H1 (cell line): ENCODE data around the gene THAP9. TPM values are rescaled to one million over a fixed set of nuclear protein-coding genes. Genes with fewer than 3 reads are reported as not detected.

Experiments
- CTCF ChIA-PET: fragments of 300-600 bp; sonication (Branson Sonifier 250); formaldehyde crosslinking; loops from one replicate; lab custom pipeline; 2021; ENCODE audit not compliant: partially characterized antibody; lab: Charles Lee
- POLR2A ChIA-PET: fragments of 300-600 bp; sonication (Branson Sonifier 250); formaldehyde crosslinking; loops from one replicate; lab custom pipeline; 2021; ENCODE audit warnings: inconsistent platforms; ENCODE audit not compliant: partially characterized antibody; lab: Charles Lee
- DNase-seq, 2 experiments: peaks; one replicate each; pipeline versions ENCODE4 v3.0.0 to v3.0.0-alpha.2; 2010 to 2022; ENCODE audit warnings: low spot score in 2 of 2, low read depth in 1 of 2, mixed read lengths in 1 of 2
- FAIRE-seq: peaks from 2 replicates; lab custom pipeline; 2011; peaks lifted over from hg19 to GRCh38; lab: Jason Lieb, UNC
- H2AFZ ChIP-seq: 2 replicates; pipeline ENCODE4 v1.8.1; 2012; ENCODE audit warnings: low read length, inconsistent platforms
- H2AK5ac ChIP-seq: 2 replicates; pipeline ENCODE4 v1.6.1; 2013; ENCODE audit warnings: low read depth, low read length
- H2BK120ac ChIP-seq: replicated peaks from 2 replicates; pipeline ENCODE3; 2013; ENCODE audit warnings: low read depth, low read length, inconsistent platforms
- H2BK12ac ChIP-seq: 2 replicates; pipeline ENCODE4 v1.6.1; 2013; ENCODE audit warnings: low read depth, low read length
- H2BK15ac ChIP-seq: 2 replicates; pipeline ENCODE4 v1.6.1; 2013; ENCODE audit warnings: low read length
- H2BK20ac ChIP-seq: 2 replicates; pipeline ENCODE4 v1.6.1; 2013; ENCODE audit warnings: low read length
- H2BK5ac ChIP-seq: 2 replicates; pipeline ENCODE4 v1.6.1; 2013; ENCODE audit warnings: low read depth, low read length
- H3K14ac ChIP-seq: 2 replicates; pipeline ENCODE4 v1.6.1; 2013; ENCODE audit warnings: inconsistent platforms; ENCODE audit not compliant: insufficient read length
- H3K18ac ChIP-seq: 2 replicates; pipeline ENCODE4 v1.6.1; 2013; ENCODE audit warnings: low read length; ENCODE audit errors: extremely low read depth
- H3K23ac ChIP-seq: 2 replicates; pipeline ENCODE4 v1.6.1; 2013; ENCODE audit warnings: inconsistent platforms; ENCODE audit not compliant: insufficient read length
- H3K23me2 ChIP-seq: 2 replicates; pipeline ENCODE4 v1.6.1; 2013; ENCODE audit warnings: low read depth, low read length
- H3K27ac ChIP-seq: 2 replicates; pipeline ENCODE4 v1.6.1; 2011; ENCODE audit warnings: low read depth, low read length, inconsistent platforms
- H3K27me3 ChIP-seq, 4 experiments: replicated peaks in 1 of 4; 1 replicate in 1 of 4; 2 replicates in 3 of 4; pipeline versions ENCODE4 v1.6.1 to v1.8.1; 2011 to 2013; ENCODE audit warnings: low read length in 3 of 4, mild to moderate bottlenecking in 3 of 4, inconsistent platforms in 2 of 4, mixed read lengths in 2 of 4, moderate library complexity in 1 of 4; ENCODE audit not compliant: control insufficient read depth in 3 of 4, insufficient read depth in 3 of 4; ENCODE audit errors: extremely low read depth in 1 of 4
- H3K36me3 ChIP-seq, 4 experiments: 2 replicates each; pipeline versions ENCODE4 v1.6.1 to v1.8.1; 2011 to 2013; ENCODE audit warnings: mild to moderate bottlenecking in 4 of 4, low read length in 3 of 4, moderate library complexity in 2 of 4, control low read depth in 1 of 4, inconsistent platforms in 1 of 4; ENCODE audit not compliant: insufficient read depth in 4 of 4, control insufficient read depth in 2 of 4
- H3K4ac ChIP-seq: replicated peaks from 2 replicates; pipeline ENCODE3; 2013; ENCODE audit warnings: low read length, low read depth, mixed read lengths, inconsistent platforms; ENCODE audit not compliant: insufficient read length
- H3K4me1 ChIP-seq, 4 experiments: replicated peaks in 1 of 4; 1 replicate in 1 of 4; 2 replicates in 3 of 4; pipeline versions ENCODE4 v1.6.1 to v1.8.1; 2011 to 2013; ENCODE audit warnings: low read length in 3 of 4, inconsistent platforms in 2 of 4, mixed read lengths in 1 of 4; ENCODE audit not compliant: insufficient read depth in 4 of 4, control insufficient read depth in 3 of 4
- H3K4me2 ChIP-seq, 2 experiments: 2 replicates each; pipeline versions ENCODE4 v1.6.1 to v1.8.1; 2011 to 2013; ENCODE audit warnings: low read depth in 2 of 2, low read length in 2 of 2, control low read depth in 1 of 2, inconsistent platforms in 1 of 2, mild to moderate bottlenecking in 1 of 2; ENCODE audit not compliant: insufficient read depth in 1 of 2
- H3K4me3 ChIP-seq, 4 experiments: fragments of 200-600, 300-600 bp in 1 of 4; sonication (generic), shearing (Covaris generic), sonication (Bioruptor Twin) in 1 of 4; 2 replicates each; pipeline versions ENCODE4 v1.5.1 to v1.8.1; 2011 to 2016; ENCODE audit warnings: low read length in 4 of 4, low read depth in 3 of 4, control low read depth in 2 of 4, inconsistent platforms in 2 of 4, mild to moderate bottlenecking in 2 of 4, mixed read lengths in 1 of 4, moderate library complexity in 1 of 4; ENCODE audit not compliant: insufficient read depth in 2 of 4; ENCODE audit errors: extremely low read depth in 1 of 4
- H3K56ac ChIP-seq: replicated peaks from 2 replicates; pipeline ENCODE3; 2013; ENCODE audit warnings: low read depth, mild to moderate bottlenecking, mixed read lengths, low read length, inconsistent platforms; ENCODE audit not compliant: insufficient read length
- H3K79me1 ChIP-seq: 2 replicates; pipeline ENCODE4 v1.6.1; 2013; ENCODE audit warnings: low read depth, low read length, control low read depth
- H3K79me2 ChIP-seq, 2 experiments: 2 replicates each; pipeline versions ENCODE4 v1.6.1 to v1.8.1; 2012 to 2013; ENCODE audit warnings: low read length in 2 of 2, mild to moderate bottlenecking in 2 of 2, inconsistent platforms in 1 of 2; ENCODE audit not compliant: insufficient read depth in 2 of 2, control insufficient read depth in 1 of 2
- H3K9ac ChIP-seq, 4 experiments: replicated peaks in 1 of 4; 1 replicate in 1 of 4; 2 replicates in 3 of 4; pipeline versions ENCODE4 v1.6.1 to v1.8.1; 2011 to 2013; ENCODE audit warnings: low read depth in 3 of 4, low read length in 3 of 4, control low read depth in 2 of 4, mild to moderate bottlenecking in 2 of 4, moderate library complexity in 2 of 4, inconsistent platforms in 1 of 4; ENCODE audit errors: extremely low read depth in 1 of 4
- H3K9me3 ChIP-seq, 2 experiments: 2 replicates each; pipeline versions ENCODE4 v1.6.1 to v1.8.1; 2012 to 2013; ENCODE audit warnings: mild to moderate bottlenecking in 2 of 2, moderate library complexity in 2 of 2, control low read depth in 1 of 2, inconsistent platforms in 1 of 2, low read depth in 1 of 2, low read length in 1 of 2, mixed read lengths in 1 of 2; ENCODE audit not compliant: insufficient read depth in 2 of 2
- H4K20me1 ChIP-seq, 2 experiments: replicated peaks in 1 of 2; 2 replicates each; pipeline versions ENCODE3 to v1.8.1; 2011 to 2013; ENCODE audit warnings: inconsistent platforms in 2 of 2, low read length in 2 of 2, mild to moderate bottlenecking in 1 of 2; ENCODE audit not compliant: insufficient read depth in 2 of 2, control insufficient read depth in 1 of 2
- H4K5ac ChIP-seq: 2 replicates; pipeline ENCODE4 v1.6.1; 2013; ENCODE audit warnings: low read length, low read depth, mixed read lengths, inconsistent platforms; ENCODE audit not compliant: insufficient read length
- H4K8ac ChIP-seq: 2 replicates; pipeline ENCODE4 v1.8.0; 2013; ENCODE audit warnings: mild to moderate bottlenecking, moderate library complexity, low read length, inconsistent platforms; ENCODE audit not compliant: insufficient read depth; ENCODE audit errors: extremely low read depth
- H4K91ac ChIP-seq: replicated peaks from 2 replicates; pipeline ENCODE3; 2013; ENCODE audit warnings: low read length, mixed read lengths, inconsistent platforms; ENCODE audit not compliant: insufficient read length
- BACH1 ChIP-seq: IDR thresholded peaks from 2 replicates; pipeline ENCODE4 v1.6.1; 2012; ENCODE audit warnings: low read length, improper control_type of control experiment
- CBX5 ChIP-seq: fragments of 300-800, 300-1000 bp; sonication (generic); IDR thresholded peaks from 2 replicates; pipeline ENCODE4 v1.7.1; 2016; ENCODE audit warnings: antibody characterized with exemption, low read length, low read depth
- CEBPB ChIP-seq: IDR thresholded peaks from 2 replicates; pipeline ENCODE4 v1.6.1; 2012; ENCODE audit warnings: low read depth, low read length
- CREB1 ChIP-seq: IDR thresholded peaks from 2 replicates; pipeline ENCODE4 v1.6.1; 2012; ENCODE audit warnings: inconsistent platforms
- JUND ChIP-seq: IDR thresholded peaks from 2 replicates; pipeline ENCODE4 v1.6.1; 2011; ENCODE audit warnings: mild to moderate bottlenecking, improper control_type of control experiment, low read length
- NANOG ChIP-seq: IDR thresholded peaks from 2 replicates; pipeline ENCODE4 v1.6.1; 2011; ENCODE audit warnings: low read length, low read depth, mild to moderate bottlenecking, inconsistent platforms; ENCODE audit not compliant: insufficient read depth, poor library complexity, severe bottlenecking
- POLR2A ChIP-seq, 2 experiments: IDR thresholded peaks; 1 replicate in 1 of 2; 2 replicates in 1 of 2; pipeline ENCODE4 v1.6.1; 2011; ENCODE audit warnings: low read depth in 2 of 2, low read length in 2 of 2, mild to moderate bottlenecking in 2 of 2; ENCODE audit errors: control extremely low read depth in 1 of 2
- RAD21 ChIP-seq, 2 experiments: IDR thresholded peaks in 1 of 2; conservative IDR thresholded peaks in 1 of 2; 2 replicates each; pipeline ENCODE4 v1.6.1; 2011; ENCODE audit warnings: low read depth in 2 of 2, low read length in 2 of 2, improper control_type of control experiment in 1 of 2, inconsistent platforms in 1 of 2, mild to moderate bottlenecking in 1 of 2, moderate library complexity in 1 of 2
- RFX5 ChIP-seq: IDR thresholded peaks from 2 replicates; pipeline ENCODE4 v1.6.1; 2011; ENCODE audit warnings: low read depth, low read length, improper control_type of control experiment, borderline replicate concordance
- RXRA ChIP-seq: IDR thresholded peaks from 2 replicates; pipeline ENCODE4 v1.6.1; 2011; ENCODE audit warnings: low read depth, mild to moderate bottlenecking, low read length, moderate library complexity; ENCODE audit not compliant: insufficient read depth
- SP2 ChIP-seq: IDR thresholded peaks from 2 replicates; pipeline ENCODE4 v1.6.1; 2012; ENCODE audit warnings: mild to moderate bottlenecking, low read length, inconsistent platforms
- USF2 ChIP-seq: IDR thresholded peaks from 2 replicates; pipeline ENCODE4 v1.6.1; 2011; ENCODE audit warnings: low read length, improper control_type of control experiment
- ZNF274 ChIP-seq: IDR thresholded peaks from 2 replicates; pipeline ENCODE4 v1.7.0; 2012; ENCODE audit warnings: low read length, borderline replicate concordance; ENCODE audit errors: extremely low read depth
- WGBS, 2 experiments: shearing (Covaris generic) in 1 of 2; methylation state at CpG; one replicate each; pipeline versions ENCODE4 v1.1.6 to v1.1.7; 2013 to 2015; ENCODE audit warnings: low lambda C conversion rate in 2 of 2, mixed read lengths in 2 of 2, inconsistent platforms in 1 of 2, low coverage in 1 of 2, missing lambda C conversion rate in 1 of 2; ENCODE audit not compliant: insufficient replicate concordance in 2 of 2, insufficient coverage in 1 of 2, insufficient read length in 1 of 2; ENCODE audit errors: extremely low coverage in 1 of 2, missing lambda C conversion rate in 1 of 2; 5-methylcytosine and 5-hydroxymethylcytosine counted together
- polyA plus RNA-seq, 7 experiments: library from polyadenylated mRNA; depleted of rRNA in 3 of 7; stranded (reverse) in 5 of 7; unstranded in 2 of 7; fragments of >200 nt in 5 of 7; fragments of 200-250 nt in 2 of 7; gene quantifications; 1 replicate in 5 of 7; 2 replicates in 1 of 7; 4 replicates in 1 of 7; pipeline versions ENCODE4 v1.2.1 to v1.2.3, GENCODE V29; 2011 to 2013; ENCODE audit warnings: missing spikeins in 2 of 7, mixed read lengths in 2 of 7
- total RNA-seq: library from RNA; stranded (reverse); fragmentation: NEBNext Ultra II Directional; extraction: Animal tissue kit (Norgen Biotek cat#: 25700); gene quantifications from 2 replicates; pipeline ENCODE4 v1.2.1, GENCODE V29; 2021

THAP9 gene
- total and polyA plus RNA-seq, 2 of the 8 experiments (the other 6 are each of a cell fraction or from before 2014, with no cell fraction given), result 6.1 to 13.2 TPM

GRCh38 chr4:82948647-82949204 is 48.2 kb downstream of the THAP9 start:
- Histone ChIP-seq H3K23me2 (no peaks in the 10 kb centered on the region), H2BK20ac (no peak overlapping the region), H3K36me3 (no peaks in the 10 kb centered on the region; a peak in 1 of 8 replicates), H2BK15ac (no peak overlapping the region), H3K4ac (no peak overlapping the region), H3K79me1 (no peaks in the 10 kb centered on the region), H3K18ac (no peak overlapping the region), H4K8ac (no peak overlapping the region), H3K79me2 (no peaks in the 10 kb centered on the region), H3K56ac (no peak overlapping the region), H3K9ac (no peak overlapping the region), H3K4me3 (no peak overlapping the region), H3K4me2 (no peak overlapping the region), H2BK120ac (no peak overlapping the region), H3K27ac (no peak overlapping the region), H3K4me1 (no peaks in the 10 kb centered on the region), H2BK12ac (no peak overlapping the region), H2BK5ac (no peak overlapping the region), H4K5ac (no peak overlapping the region), H4K91ac (no peak overlapping the region), H3K27me3 (no peaks in the 10 kb centered on the region), H2AFZ (no peak overlapping the region), H3K14ac (no peak overlapping the region), H3K9me3 (no peaks in the 10 kb centered on the region), H2AK5ac (no peak overlapping the region), H4K20me1 (no peaks in the 10 kb centered on the region), H3K23ac (no peak overlapping the region)
- DNase-seq (no peak), FAIRE-seq (no peak)
- POLR2A ChIA-PET, result no interaction called here
- WGBS, 2 experiments, result 100% methylated on average over 1 of the region's 1 CpG; no CpG with 5 or more reads in 1 of the 2 experiments
- CTCF ChIA-PET, result no interaction called here
- TF ChIP-seq CREB1, result no peak
- TF ChIP-seq POLR2A (IDR thresholded peaks at IDR 0.05; ENCODE audit: control extremely low read depth in 1 of 2, low read depth in 2 of 2, low read length in 2 of 2), result no peak
- TF ChIP-seq RAD21 (IDR thresholded peaks at IDR 0.05 in 1 of 2, conservative IDR thresholded peaks at IDR 0.05 in 1 of 2; ENCODE audit: low read depth in 2 of 2, low read length in 2 of 2), result no peak
- no peak for TF ChIP-seq RXRA
- no peak for TF ChIP-seq ZNF274
- TF ChIP-seq JUND, result no peak
- TF ChIP-seq USF2, result no peak
- TF ChIP-seq NANOG, result no peak
- no peak for TF ChIP-seq CEBPB
- no peak for TF ChIP-seq CBX5
- TF ChIP-seq SP2, result no peak
- no peak for TF ChIP-seq BACH1
- TF ChIP-seq RFX5, result no peak
